GM19452 (cell line): Measurements from ENCODE around the gene KAZALD1.

Experiments used
- ATAC-seq: cut with Tn5 transposase; IDR thresholded peaks from one replicate; pipeline ENCODE4 v1.9.1; 2021; ENCODE audit not compliant: unreplicated experiment

KAZALD1 gene, protein sequence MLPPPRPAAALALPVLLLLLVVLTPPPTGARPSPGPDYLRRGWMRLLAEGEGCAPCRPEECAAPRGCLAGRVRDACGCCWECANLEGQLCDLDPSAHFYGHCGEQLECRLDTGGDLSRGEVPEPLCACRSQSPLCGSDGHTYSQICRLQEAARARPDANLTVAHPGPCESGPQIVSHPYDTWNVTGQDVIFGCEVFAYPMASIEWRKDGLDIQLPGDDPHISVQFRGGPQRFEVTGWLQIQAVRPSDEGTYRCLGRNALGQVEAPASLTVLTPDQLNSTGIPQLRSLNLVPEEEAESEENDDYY

GRCh38 chr10:101061624-101062231 is at the start of gene KAZALD1:
Gene KAZALD1 (plus strand): TSS chr10:101061989. CDS start chr10:101062593, 604 bp downstream.
- peak; percentile 0 for ATAC-seq

DNA sequence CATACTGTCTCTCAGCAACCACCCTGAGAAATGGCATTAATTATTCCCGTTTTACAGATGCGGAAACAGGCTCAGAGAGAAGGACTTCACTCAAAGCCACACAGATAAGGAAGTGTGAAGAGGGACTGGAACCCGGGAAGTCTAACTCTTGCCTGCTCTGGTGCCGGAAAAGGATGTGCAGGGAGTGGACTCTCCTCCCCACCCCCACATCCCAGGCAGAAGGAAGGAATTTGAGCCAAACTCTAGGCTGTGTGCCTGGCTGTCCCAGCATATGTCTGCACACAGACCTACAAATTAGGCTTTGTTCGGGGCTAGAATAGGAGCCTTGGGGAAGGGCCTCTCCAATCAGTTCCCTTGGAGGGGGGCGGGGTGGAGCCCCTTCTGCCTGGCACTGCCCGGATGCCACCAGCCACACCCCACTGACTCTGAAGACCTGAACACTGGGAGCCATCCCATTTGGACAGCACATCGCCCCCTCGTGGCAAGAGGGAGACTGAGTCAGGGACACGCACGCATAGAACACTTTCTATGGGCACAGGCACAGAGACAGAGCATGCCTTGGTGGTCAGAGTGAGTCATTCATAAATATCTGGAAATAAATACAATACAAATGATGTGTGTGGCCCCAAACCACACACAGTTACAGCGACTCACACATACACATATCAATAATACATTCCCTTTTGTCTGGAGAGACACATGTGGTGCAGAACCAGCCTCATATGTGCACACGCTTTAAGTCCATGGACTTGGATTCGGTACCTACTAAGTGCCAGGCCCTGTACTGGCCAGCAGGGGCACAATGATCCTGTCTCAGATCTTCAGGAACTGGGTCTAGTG is 49.0 kb upstream of the KAZALD1 start:
- ATAC-seq, result no peak

GRCh38 chr10:101013365-101013825 is 48.4 kb upstream of the KAZALD1 start:
- no peak for ATAC-seq

GRCh38 chr10:101014230-101014884 is 47.4 kb upstream of the KAZALD1 start:
- ATAC-seq, result no peak

DNA sequence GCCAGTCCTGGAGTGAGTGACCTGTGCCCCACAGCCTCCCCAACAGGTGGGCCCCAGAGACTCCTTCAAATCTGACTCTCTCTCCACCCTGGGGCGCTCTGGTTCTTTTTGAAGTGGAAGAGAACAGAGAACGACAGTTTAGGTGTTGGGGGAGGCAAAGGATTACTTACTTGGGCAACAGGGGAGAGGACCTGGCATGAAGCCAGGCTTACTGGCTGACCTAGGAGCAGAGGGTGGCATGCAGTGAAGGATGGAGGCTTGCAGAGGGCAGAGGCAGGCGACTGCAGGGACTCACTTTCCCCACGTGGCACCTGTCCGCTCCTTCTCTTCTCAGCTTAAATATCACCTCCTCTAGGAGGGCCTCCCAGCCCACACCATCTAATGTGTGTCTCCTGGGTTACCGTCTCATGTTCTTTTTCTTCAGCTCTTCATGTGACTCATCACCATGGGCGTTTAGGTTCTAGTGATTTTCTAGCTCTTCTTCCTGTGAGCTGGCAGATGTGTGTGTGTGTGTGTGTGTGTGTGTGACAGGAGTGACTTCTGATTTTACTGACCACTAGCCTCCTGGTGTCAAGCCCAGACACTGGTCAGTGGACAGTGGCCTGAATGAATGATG is 46.7 kb upstream of the KAZALD1 start:
- no peak for ATAC-seq

DNA sequence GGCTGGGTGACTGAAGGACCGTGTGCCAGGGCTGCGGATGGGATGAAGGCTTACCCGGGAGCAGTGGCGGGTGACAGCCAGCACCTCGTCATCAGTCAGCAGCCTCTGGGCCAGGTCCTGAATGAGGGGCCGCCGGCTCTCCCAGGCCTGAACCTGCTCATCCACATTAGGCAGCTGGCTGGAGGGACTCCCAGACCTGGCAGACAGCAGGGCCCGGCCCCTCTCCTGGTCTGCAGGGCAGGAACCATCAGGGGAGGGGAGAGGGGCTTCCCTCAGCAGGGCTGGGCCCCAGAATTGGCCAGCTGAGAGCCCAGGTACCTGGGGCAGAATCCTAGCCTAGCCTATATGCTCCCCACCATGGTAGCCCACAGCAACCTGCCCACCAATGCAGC is 46.2 kb upstream of the KAZALD1 start:
- ATAC-seq, result no peak

DNA sequence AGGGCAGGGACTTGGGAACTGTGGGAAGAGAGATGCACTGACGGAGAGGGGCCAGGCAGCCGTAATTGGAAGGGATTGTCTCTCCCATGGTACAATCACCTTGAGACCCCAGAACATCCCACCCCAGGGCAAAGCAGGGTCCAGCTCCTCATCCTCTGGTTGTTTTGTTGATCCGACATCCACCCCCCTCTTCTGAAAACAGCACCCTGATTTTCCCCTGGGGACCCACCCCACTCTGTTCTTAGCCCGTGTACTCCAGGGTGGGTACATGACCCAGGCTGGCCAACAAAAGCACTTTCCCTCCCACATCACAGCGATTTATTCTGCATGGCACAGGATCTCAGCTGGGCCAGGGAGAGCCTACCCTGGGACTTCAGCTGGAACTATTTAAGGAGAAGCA is 45.0 kb upstream of the KAZALD1 start:
- no peak for ATAC-seq

DNA sequence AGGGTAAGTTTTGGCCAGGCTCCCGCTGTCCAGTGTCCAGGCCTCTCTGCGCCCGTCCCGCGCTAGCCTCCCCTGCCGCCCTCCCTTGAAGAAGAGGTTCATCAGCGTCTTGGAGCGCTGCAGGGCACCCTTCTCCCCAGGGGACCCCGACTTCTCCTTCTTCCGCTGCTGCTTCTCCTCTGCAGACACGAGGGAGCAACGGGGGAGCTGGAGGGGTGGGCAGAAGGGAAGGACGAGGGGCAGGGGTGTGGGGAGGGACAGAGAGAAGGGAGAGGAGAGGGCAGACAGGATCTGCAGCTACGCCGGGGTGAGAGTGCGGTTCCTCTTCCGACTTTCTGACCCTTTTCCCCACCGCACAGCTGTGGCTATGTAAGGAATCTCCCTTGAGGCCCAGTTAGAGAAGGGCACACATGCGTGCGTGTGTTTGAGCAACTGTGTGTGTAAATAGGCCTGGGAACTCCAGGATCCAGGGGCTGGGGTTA is 43.6 kb upstream of the KAZALD1 start:
- no peak for ATAC-seq

GRCh38 chr10:101018600-101019439 is 43.0 kb upstream of the KAZALD1 start:
- ATAC-seq, result no peak

- ATAC-seq, result no peak
Measured at GRCh38 chr10:101019440-101019703, 42.4 kb upstream of the KAZALD1 start.

DNA sequence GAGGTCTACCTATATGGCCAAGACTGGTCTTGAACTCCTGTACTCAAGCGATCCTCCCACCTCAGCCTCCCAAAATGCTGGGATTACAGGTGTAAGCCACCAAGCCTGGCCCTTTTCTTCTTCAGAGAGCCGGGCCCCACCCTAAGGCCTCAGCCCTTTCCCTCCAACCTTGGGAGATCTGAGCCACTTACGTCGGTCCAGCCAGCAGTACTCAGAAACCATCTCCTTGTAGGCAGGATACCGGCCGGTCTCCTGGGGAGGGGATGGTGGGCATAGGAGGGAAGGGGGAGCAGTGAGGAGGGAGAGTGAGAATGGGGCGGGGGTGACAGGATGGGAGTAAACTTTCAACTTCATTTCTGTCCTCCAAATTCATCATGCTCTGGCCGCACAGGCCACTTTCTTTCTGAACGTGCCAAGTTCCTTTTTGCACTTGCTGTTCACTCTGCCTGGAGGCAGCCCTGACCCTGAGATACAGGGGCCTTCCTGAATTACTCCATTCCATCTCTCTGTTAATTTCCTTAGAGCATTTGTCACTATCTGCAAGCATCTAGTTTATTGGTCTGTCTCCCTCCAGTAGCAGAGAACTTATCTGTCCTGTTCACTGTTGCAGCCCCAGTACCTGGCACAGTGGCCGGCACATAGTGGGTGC is 41.2 kb upstream of the KAZALD1 start:
- no peak for ATAC-seq

DNA sequence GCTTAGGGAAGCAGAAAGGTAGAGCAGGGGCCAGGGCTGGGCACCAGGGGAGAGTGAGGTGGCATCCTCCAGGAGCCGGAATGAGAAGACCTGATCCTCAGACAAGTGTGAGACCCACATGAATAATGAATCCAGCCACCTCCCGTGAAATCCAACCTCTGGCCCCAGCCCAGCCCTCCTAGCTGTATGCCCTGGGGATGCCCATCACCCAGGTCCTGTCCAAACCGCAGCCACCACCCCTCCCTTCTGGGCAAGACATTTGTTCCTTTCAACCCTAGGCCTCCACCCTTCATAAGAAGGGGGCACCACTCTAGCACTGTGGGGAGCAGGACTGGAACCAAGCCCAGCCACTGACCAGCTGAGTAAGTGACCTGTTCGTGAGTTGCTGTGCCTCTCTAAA is 40.5 kb upstream of the KAZALD1 start:
- ATAC-seq, result no peak

GRCh38 chr10:101021692-101022251 is 40.0 kb upstream of the KAZALD1 start:
- ATAC-seq, result no peak

GRCh38 chr10:101022967-101023705 is 38.7 kb upstream of the KAZALD1 start:
- ATAC-seq, result no peak

- no peak for ATAC-seq
Measured at GRCh38 chr10:101027106-101027720, 34.6 kb upstream of the KAZALD1 start.

- ATAC-seq, result no peak
Measured at GRCh38 chr10:101028446-101029337, 33.1 kb upstream of the KAZALD1 start.
